AG10803 (cell line): Measurements from ENCODE around the gene PPP2R1B.
A peak's percentile ranks its signal among the peaks of the same experiment; 100 is the strongest.

ENCODE experiments used
- DNase-seq: peaks from one replicate; pipeline ENCODE4 v3.0.0; 2010; ENCODE audit warnings: low read depth
- H3K4me3 ChIP-seq: 2 replicates; pipeline ENCODE4 v1.5.1; 2011; ENCODE audit warnings: mild to moderate bottlenecking, low read length, control low read depth
- TF ChIP-seq, protein P1 (sequence below): conservative IDR thresholded peaks from 2 replicates; pipeline ENCODE4 v1.5.1; 2011; ENCODE audit warnings: mild to moderate bottlenecking, low read length, control low read depth, inconsistent platforms

The PPP2R1B gene

GRCh38 chr11:111762981-111763643 lies 3.1 kb downstream of the PPP2R1B start:
- DNase-seq: no peak
- TF ChIP-seq, protein P1, sequence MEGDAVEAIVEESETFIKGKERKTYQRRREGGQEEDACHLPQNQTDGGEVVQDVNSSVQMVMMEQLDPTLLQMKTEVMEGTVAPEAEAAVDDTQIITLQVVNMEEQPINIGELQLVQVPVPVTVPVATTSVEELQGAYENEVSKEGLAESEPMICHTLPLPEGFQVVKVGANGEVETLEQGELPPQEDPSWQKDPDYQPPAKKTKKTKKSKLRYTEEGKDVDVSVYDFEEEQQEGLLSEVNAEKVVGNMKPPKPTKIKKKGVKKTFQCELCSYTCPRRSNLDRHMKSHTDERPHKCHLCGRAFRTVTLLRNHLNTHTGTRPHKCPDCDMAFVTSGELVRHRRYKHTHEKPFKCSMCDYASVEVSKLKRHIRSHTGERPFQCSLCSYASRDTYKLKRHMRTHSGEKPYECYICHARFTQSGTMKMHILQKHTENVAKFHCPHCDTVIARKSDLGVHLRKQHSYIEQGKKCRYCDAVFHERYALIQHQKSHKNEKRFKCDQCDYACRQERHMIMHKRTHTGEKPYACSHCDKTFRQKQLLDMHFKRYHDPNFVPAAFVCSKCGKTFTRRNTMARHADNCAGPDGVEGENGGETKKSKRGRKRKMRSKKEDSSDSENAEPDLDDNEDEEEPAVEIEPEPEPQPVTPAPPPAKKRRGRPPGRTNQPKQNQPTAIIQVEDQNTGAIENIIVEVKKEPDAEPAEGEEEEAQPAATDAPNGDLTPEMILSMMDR: peak; percentile 37
- H3K4me3 ChIP-seq: no peak overlapping the region

GRCh38 chr11:111762526-111762925 lies 3.7 kb downstream of the PPP2R1B start:
- TF ChIP-seq, protein P1: no peak
- DNase-seq: no peak
- H3K4me3 ChIP-seq: no peak overlapping the region

- no peak overlapping the region for H3K4me3 ChIP-seq
- TF ChIP-seq, protein P1: no peak
- no peak for DNase-seq
These were observed 5.2 kb downstream of the PPP2R1B start for GRCh38 chr11:111761036-111761435.

DNA sequence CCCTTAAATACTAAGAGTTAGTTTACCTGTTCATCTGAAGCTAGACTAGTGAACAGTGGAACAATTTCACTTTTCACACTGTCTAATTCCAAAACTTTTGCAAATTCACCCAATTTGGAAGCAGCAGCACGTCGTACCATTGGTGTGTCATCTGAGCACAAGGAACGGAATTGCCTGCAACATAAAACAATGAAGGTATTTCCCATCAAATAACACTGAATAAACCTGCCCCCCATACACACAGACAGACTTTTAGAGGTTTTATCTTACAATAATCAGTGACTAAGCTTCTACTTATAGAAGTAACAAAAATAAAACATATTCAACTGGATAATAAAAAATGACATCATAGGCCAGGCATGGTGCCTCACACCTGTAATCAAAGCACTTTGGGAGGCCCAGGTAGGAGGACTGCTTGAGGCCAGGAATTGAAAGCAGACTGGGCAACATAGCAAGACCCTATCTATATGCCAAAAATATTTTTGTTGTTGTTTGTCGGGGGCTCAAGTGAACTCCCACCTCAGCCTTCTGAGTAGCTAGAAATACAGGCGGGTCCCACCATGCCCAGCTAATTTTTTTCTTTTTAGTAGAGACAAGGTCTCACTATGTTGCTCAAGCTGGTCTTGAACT lies 6.3 kb downstream of the PPP2R1B start:
- DNase-seq: no peak
- TF ChIP-seq, protein P1: no peak
- H3K4me3 ChIP-seq: no peak overlapping the region

- H3K4me3 ChIP-seq: no peak overlapping the region
- TF ChIP-seq, protein P1: no peak
- no peak for DNase-seq
These were observed 6.8 kb downstream of the PPP2R1B start for GRCh38 chr11:111759376-111759775.

GRCh38 chr11:111756097-111756496 lies 10.1 kb downstream of the PPP2R1B start:
- no peak overlapping the region for H3K4me3 ChIP-seq
- TF ChIP-seq, protein P1: no peak
- no peak for DNase-seq

DNA sequence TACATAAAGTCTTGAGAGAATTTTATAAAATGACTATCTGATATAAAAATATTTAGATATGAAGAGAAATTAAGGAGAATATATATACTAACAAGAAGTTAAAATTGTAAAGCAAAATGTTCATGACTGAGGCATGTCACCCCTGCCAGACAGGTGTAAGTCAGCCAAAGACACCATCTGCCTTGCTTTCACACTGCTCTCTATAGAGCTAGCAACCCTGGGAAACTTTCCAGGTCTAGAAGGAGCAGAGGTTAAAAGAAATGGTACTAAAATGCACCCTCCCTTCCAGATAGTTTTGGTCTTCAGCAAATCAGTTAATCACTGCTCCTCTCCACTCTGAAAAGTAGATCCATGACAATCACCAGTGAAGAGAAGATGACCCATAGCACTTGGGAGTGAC lies 16.5 kb downstream of the PPP2R1B start:
- TF ChIP-seq, protein P1: no peak
- no peak overlapping the region for H3K4me3 ChIP-seq
- no peak for DNase-seq
